Smooth muscle cell (in vitro differentiated cells): ENCODE measurements around the gene EIF2D. TPM values are rescaled to one million over a fixed set of nuclear protein-coding genes. Genes with fewer than 3 reads are reported as not detected.

ENCODE experiments used
- DNase-seq: peaks from one replicate; lab custom pipeline; 2025; ENCODE audit not compliant: unreplicated experiment; lab: John Stamatoyannopoulos, UW
- H2AFZ ChIP-seq: fragments of 200-600 bp; sonication (generic); 2 replicates; pipeline ENCODE4 v1.6.0; 2016; ENCODE audit warnings: antibody characterized with exemption, low read depth, mild to moderate bottlenecking
- H3F3A ChIP-seq: fragments of 200-600 bp; sonication (generic); 2 replicates; pipeline ENCODE4 v1.6.0; 2017; ENCODE audit warnings: antibody characterized with exemption, low read depth
- H3K27ac ChIP-seq: fragments of 200-600 bp; sonication (generic); 2 replicates; pipeline ENCODE4 v1.5.1; 2016; ENCODE audit warnings: low read depth, mild to moderate bottlenecking
- H3K27me3 ChIP-seq: fragments of 200-600 bp; sonication (generic); 2 replicates; pipeline ENCODE4 v1.6.1; 2016; ENCODE audit warnings: low read depth, mild to moderate bottlenecking
- H3K36me3 ChIP-seq: fragments of 200-600 bp; sonication (generic); 2 replicates; pipeline ENCODE4 v1.5.1; 2016; ENCODE audit warnings: low read depth
- H3K4me1 ChIP-seq: fragments of 200-600 bp; sonication (generic); 2 replicates; pipeline ENCODE4 v1.5.1; 2016; ENCODE audit warnings: low read depth
- H3K4me2 ChIP-seq: fragments of 200-600 bp; sonication (generic); 2 replicates; pipeline ENCODE4 v1.6.0; 2016; ENCODE audit warnings: mild to moderate bottlenecking
- H3K4me3 ChIP-seq: fragments of 200-600 bp; sonication (generic); 2 replicates; pipeline ENCODE4 v1.5.1; 2016; ENCODE audit warnings: mild to moderate bottlenecking
- H3K79me2 ChIP-seq: fragments of 200-600 bp; sonication (generic); 2 replicates; pipeline ENCODE4 v1.6.0; 2016; ENCODE audit warnings: low read depth, mild to moderate bottlenecking
- H3K9ac ChIP-seq: fragments of 200-600 bp; sonication (generic); 2 replicates; pipeline ENCODE4 v1.6.0; 2016; ENCODE audit warnings: low read depth
- H3K9me3 ChIP-seq: fragments of 200-600 bp; sonication (generic); replicated peaks from 2 replicates; pipeline ENCODE4 v1.5.1; 2016; ENCODE audit warnings: low read depth
- H4K20me1 ChIP-seq: fragments of 200-600 bp; sonication (generic); 2 replicates; pipeline ENCODE4 v1.6.0; 2016; ENCODE audit warnings: low read depth
- WGBS: methylation state at CpG from one replicate; pipeline ENCODE4 v1.1.7; 2016; ENCODE audit warnings: low lambda C conversion rate; 5-methylcytosine and 5-hydroxymethylcytosine counted together
- polyA plus RNA-seq: library from polyadenylated mRNA; unstranded; fragments of >200 nt; fragmentation: Nextera tagmentation; extraction: Ambion mirVana; gene quantifications from 2 replicates; pipeline ENCODE4 v1.2.1, GENCODE V29; 2016
- total RNA-seq: library from RNA; depleted of rRNA; stranded (reverse); fragments of >200 nt; gene quantifications from 2 replicates; pipeline ENCODE4 v1.2.3, GENCODE V29; 2014
- TF ChIP-seq, protein P1 (sequence below): fragments of 200-600 bp; sonication (generic); IDR thresholded peaks from 2 replicates; pipeline ENCODE4 v1.5.1; 2017; ENCODE audit warnings: borderline replicate concordance, mild to moderate bottlenecking, antibody characterized with exemption; ENCODE audit not compliant: insufficient read depth, poor library complexity, severe bottlenecking

Gene EIF2D
- total and polyA plus RNA-seq, 2 experiments from 2014 or later, result 22.8 to 28.9 TPM

DNA sequence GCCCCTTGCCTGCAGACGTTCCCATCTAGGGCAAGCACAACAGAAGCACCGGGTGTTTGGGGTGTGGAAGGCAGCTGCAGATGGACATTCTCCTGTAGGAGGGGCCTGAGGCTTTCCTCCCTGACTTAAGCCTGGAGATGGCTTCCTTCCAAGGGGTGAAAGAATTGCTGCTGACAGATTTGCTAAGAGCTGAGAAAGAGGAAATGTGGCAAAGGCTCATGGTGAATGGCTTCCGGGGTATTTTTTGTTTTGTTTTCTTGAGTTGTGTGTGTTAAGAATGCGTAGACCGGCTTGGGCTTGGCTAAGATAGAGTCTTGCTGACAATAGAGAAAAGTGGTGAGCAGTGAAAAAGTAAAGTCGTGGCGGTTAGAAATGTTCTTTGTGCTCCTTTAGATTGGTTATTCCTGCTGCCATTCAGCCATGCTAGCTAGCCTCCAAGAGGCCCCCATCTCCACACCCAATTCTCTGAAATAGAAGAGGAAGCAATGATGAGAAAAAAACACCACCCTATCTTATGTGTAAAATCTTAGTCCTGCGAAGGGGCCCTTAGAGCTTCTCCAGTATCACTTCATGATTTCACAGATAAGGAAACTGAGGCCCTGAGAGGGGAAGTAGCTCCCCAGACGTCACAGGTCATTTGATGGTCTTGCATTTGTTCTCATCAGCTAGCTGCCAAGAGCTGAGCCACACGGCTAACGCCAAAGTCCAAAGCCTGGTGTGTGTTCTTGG is 36.9 kb downstream of the EIF2D start:
- H3K4me1 ChIP-seq, result no peaks in the 10 kb centered on the region
- no peak overlapping the region for H3K27ac ChIP-seq
- no peak for DNase-seq
- H2AFZ ChIP-seq, result no peak overlapping the region
- WGBS, result 59% methylated on average over 11 of the region's 11 CpGs
- H3K4me2 ChIP-seq, result no peak overlapping the region
- no peaks in the 10 kb centered on the region for H3K79me2 ChIP-seq
- no peak overlapping the region for H3K4me3 ChIP-seq
- H3K27me3 ChIP-seq, result no peaks in the 10 kb centered on the region
- no peaks in the 10 kb centered on the region for H4K20me1 ChIP-seq
- no peaks in the 10 kb centered on the region for H3K36me3 ChIP-seq
- no peak overlapping the region for H3K9ac ChIP-seq
- H3F3A ChIP-seq, result no peaks in the 10 kb centered on the region
- H3K9me3 ChIP-seq, result no peaks in the 10 kb centered on the region
- TF ChIP-seq, protein P1, sequence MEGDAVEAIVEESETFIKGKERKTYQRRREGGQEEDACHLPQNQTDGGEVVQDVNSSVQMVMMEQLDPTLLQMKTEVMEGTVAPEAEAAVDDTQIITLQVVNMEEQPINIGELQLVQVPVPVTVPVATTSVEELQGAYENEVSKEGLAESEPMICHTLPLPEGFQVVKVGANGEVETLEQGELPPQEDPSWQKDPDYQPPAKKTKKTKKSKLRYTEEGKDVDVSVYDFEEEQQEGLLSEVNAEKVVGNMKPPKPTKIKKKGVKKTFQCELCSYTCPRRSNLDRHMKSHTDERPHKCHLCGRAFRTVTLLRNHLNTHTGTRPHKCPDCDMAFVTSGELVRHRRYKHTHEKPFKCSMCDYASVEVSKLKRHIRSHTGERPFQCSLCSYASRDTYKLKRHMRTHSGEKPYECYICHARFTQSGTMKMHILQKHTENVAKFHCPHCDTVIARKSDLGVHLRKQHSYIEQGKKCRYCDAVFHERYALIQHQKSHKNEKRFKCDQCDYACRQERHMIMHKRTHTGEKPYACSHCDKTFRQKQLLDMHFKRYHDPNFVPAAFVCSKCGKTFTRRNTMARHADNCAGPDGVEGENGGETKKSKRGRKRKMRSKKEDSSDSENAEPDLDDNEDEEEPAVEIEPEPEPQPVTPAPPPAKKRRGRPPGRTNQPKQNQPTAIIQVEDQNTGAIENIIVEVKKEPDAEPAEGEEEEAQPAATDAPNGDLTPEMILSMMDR, result no peak

DNA sequence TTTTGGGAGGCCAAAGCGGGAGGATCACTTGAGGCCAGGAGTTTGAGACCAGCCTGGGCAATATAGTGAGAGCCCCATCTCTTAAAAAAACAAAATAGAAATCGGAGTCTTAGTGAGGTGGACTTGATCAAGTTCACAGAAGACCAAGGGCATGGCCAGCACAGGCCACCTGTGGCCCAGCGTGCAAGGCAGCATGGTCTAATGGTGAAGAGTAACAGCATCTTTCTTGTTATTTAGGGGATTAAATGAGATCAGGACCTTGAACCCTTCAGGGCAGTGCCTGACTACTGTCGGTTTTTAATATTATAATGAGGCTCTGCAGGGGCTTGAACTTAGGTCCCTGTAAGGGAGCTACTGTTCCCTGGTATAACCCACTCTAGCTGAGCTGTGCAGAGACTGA is 38.5 kb downstream of the EIF2D start:
- Histone ChIP-seq H3K27ac (no peak overlapping the region), H3F3A (no peaks in the 10 kb centered on the region), H3K4me1 (no peaks in the 10 kb centered on the region), H3K9ac (no peak overlapping the region), H3K9me3 (no peaks in the 10 kb centered on the region), H3K4me2 (no peak overlapping the region), H3K79me2 (no peaks in the 10 kb centered on the region), H3K4me3 (no peak overlapping the region), H2AFZ (no peak overlapping the region), H3K27me3 (no peaks in the 10 kb centered on the region), H4K20me1 (no peaks in the 10 kb centered on the region), H3K36me3 (no peaks in the 10 kb centered on the region)
- no peak for DNase-seq
- TF ChIP-seq, protein P1, result no peak
- WGBS, result 96% methylated on average over 4 of the region's 4 CpGs

DNA sequence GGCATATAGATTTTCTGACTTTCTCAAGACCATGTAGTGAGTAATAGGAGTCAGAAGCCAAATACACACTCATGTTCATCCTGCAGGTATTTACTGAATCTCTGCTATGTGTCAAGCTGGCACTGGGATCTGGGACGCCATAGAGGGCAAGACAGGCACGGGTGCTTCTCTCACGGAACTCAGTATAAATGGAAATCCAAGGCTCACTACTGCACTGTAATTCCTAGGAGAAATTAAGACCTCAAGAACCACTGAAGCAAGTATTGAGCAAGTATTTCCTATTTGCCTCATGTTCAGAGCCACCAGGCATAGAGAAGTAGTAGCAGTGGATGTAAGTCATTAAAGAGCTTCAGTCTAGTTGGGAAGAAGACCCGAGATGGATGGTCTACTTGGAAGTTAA is 38.9 kb downstream of the EIF2D start:
- H3K27ac ChIP-seq, result no peak overlapping the region
- TF ChIP-seq, protein P1, result no peak
- no peak overlapping the region for H3K9ac ChIP-seq
- H3K4me2 ChIP-seq, result no peak overlapping the region
- no peaks in the 10 kb centered on the region for H4K20me1 ChIP-seq
- no peak overlapping the region for H3K4me3 ChIP-seq
- WGBS, result 88% methylated on average over 4 of the region's 4 CpGs
- H3K36me3 ChIP-seq, result no peaks in the 10 kb centered on the region
- H3K4me1 ChIP-seq, result no peaks in the 10 kb centered on the region
- no peaks in the 10 kb centered on the region for H3K9me3 ChIP-seq
- no peak for DNase-seq
- no peaks in the 10 kb centered on the region for H3F3A ChIP-seq
- no peak overlapping the region for H2AFZ ChIP-seq
- no peaks in the 10 kb centered on the region for H3K79me2 ChIP-seq
- H3K27me3 ChIP-seq, result no peaks in the 10 kb centered on the region

DNA sequence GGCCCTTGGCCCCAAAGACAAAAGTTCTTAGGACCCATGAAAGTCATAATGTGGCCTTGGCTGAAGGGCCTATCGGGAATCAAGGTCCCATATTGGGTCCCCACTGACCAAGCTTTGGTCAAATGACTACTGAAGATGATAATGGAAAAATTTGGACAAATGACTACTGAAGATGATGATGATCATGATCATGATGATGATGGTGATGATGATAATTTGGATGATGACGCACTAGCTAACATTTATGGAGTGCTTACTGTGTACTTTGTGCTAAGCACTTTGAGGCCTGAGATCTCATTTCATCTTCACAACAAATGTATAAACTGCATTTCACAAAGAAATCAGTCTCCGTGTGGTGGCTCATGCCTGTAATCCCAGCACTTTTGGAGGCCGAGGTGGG is 39.4 kb downstream of the EIF2D start:
- H3K4me2 ChIP-seq, result no peak overlapping the region
- 93% methylated on average over 4 of the region's 4 CpGs for WGBS
- H4K20me1 ChIP-seq, result no peaks in the 10 kb centered on the region
- no peak overlapping the region for H3K4me3 ChIP-seq
- no peaks in the 10 kb centered on the region for H3K36me3 ChIP-seq
- DNase-seq, result no peak
- H3K27me3 ChIP-seq, result no peaks in the 10 kb centered on the region
- no peak overlapping the region for H3K9ac ChIP-seq
- TF ChIP-seq, protein P1, result no peak
- no peaks in the 10 kb centered on the region for H3K9me3 ChIP-seq
- no peaks in the 10 kb centered on the region for H3K79me2 ChIP-seq
- H3F3A ChIP-seq, result no peaks in the 10 kb centered on the region
- no peaks in the 10 kb centered on the region for H3K4me1 ChIP-seq
- no peak overlapping the region for H3K27ac ChIP-seq
- no peak overlapping the region for H2AFZ ChIP-seq
